Fibroblast of lung (primary cell): ENCODE data around the gene ABLIM2.

Source experiments
- EZH2 ChIP-seq: IDR thresholded peaks from 2 replicates; pipeline ENCODE4 v1.5.1; 2012; ENCODE audit warnings: low read length, control low read depth, mild to moderate bottlenecking; ENCODE audit errors: missing control alignments
- TF ChIP-seq, protein P1 (sequence below), 2 donors: IDR thresholded peaks in 1 of 2; conservative IDR thresholded peaks in 1 of 2; 1 replicate in 1 of 2; 2 replicates in 1 of 2; pipeline ENCODE4 v1.5.1; 2011 to 2012; ENCODE audit warnings: low read length in 2 of 2, control low read depth in 1 of 2, inconsistent platforms in 1 of 2, low read depth in 1 of 2, mild to moderate bottlenecking in 1 of 2

- TF ChIP-seq, protein P1, sequence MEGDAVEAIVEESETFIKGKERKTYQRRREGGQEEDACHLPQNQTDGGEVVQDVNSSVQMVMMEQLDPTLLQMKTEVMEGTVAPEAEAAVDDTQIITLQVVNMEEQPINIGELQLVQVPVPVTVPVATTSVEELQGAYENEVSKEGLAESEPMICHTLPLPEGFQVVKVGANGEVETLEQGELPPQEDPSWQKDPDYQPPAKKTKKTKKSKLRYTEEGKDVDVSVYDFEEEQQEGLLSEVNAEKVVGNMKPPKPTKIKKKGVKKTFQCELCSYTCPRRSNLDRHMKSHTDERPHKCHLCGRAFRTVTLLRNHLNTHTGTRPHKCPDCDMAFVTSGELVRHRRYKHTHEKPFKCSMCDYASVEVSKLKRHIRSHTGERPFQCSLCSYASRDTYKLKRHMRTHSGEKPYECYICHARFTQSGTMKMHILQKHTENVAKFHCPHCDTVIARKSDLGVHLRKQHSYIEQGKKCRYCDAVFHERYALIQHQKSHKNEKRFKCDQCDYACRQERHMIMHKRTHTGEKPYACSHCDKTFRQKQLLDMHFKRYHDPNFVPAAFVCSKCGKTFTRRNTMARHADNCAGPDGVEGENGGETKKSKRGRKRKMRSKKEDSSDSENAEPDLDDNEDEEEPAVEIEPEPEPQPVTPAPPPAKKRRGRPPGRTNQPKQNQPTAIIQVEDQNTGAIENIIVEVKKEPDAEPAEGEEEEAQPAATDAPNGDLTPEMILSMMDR (conservative IDR thresholded peaks at IDR 0.05 in 1 of 2, IDR thresholded peaks at IDR 0.05 in 1 of 2; ENCODE audit: low read depth in 1 of 2, low read length in 2 of 2), result no peak
- no peak for TF ChIP-seq EZH2
Observed at GRCh38 chr4:8037150-8037769, 121.4 kb downstream of the ABLIM2 start.
